Activated T-helper 1 cell treated with anti-CD3 and anti-CD28 coated beads, Interleukin-12 subunit alpha, Interleukin-12 subunit beta, Interleukin-2, Interleukin-4 antibody, amounts not matched to agents 30 ng/mL and 10 ng/mL and 1 ng/mL, durations not matched to agents 14 hours and 24 hours and 36 hours (primary cell): Measurements from ENCODE around the gene KCNQ1. TPM values are rescaled to one million over a fixed set of nuclear protein-coding genes. Genes with fewer than 3 reads are reported as not detected.

Source experiments
- DNase-seq: peaks from one replicate; pipeline ENCODE4 v3.0.0; 2021; ENCODE audit warnings: low spot score
- H3K27ac Mint-ChIP-seq: one replicate; pipeline ENCODE4 v1.8.0; 2021; ENCODE audit warnings: mild to moderate bottlenecking, mixed read lengths
- H3K27me3 Mint-ChIP-seq: one replicate; pipeline ENCODE4 v1.8.0; 2022; ENCODE audit warnings: mild to moderate bottlenecking, moderate library complexity, mixed read lengths; ENCODE audit not compliant: insufficient read depth
- H3K36me3 Mint-ChIP-seq: one replicate; pipeline ENCODE4 v1.8.0; 2021; ENCODE audit warnings: low read depth, mixed read lengths
- H3K4me1 Mint-ChIP-seq: one replicate; pipeline ENCODE4 v1.8.0; 2021; ENCODE audit warnings: low read depth, mixed read lengths
- H3K4me3 Mint-ChIP-seq: one replicate; pipeline ENCODE4 v1.8.0; 2021; ENCODE audit warnings: mild to moderate bottlenecking, moderate library complexity, mixed read lengths
- H3K9me3 Mint-ChIP-seq: one replicate; pipeline ENCODE4 v1.8.0; 2021; ENCODE audit warnings: mixed read lengths
- intact Hi-C: fragments of 100-400 bp; cut with micrococcal nuclease; formaldehyde crosslinking; loops from one replicate; pipeline ENCODE4 v1.15.1; 2024
- total RNA-seq: library from RNA; stranded (reverse); gene quantifications from 2 replicates; pipeline ENCODE4 v1.2.3, GENCODE V29; 2022

The KCNQ1 gene
- 5.3 and 6.4 TPM in 2 replicates for total RNA-seq

- H3K9me3 Mint-ChIP-seq, result no peaks in the 10 kb centered on the region
- H3K4me1 Mint-ChIP-seq, result peaks cover 27% of the 10 kb centered on the region
- intact Hi-C loops, result loop anchor here (1.0 to 10.0 kb wide), 4 partner anchors 45 to 1950 kb away; partner anchors contain the start of genes CD81, CDKN1C, TRIM21 and TSSC4
- H3K27ac Mint-ChIP-seq, result peak within 1 kb of the TSS; percentile 65
- H3K4me3 Mint-ChIP-seq, result peak within 1 kb of the TSS; percentile 88
- peak; percentile 49 for DNase-seq
- peaks cover 14% of the 10 kb centered on the region for H3K27me3 Mint-ChIP-seq
- no peaks in the 10 kb centered on the region for H3K36me3 Mint-ChIP-seq
Observed at GRCh38 chr11:2444821-2445745, at the start of gene KCNQ1. KCNQ1 (plus strand) TSS chr11:2445008; CDS start chr11:2445099, 91 bp downstream.

- H3K9me3 Mint-ChIP-seq, result no peaks in the 10 kb centered on the region
- H3K27ac Mint-ChIP-seq, result no peak overlapping the region
- DNase-seq, result no peak
- peaks cover under 1% of the 10 kb centered on the region for H3K4me1 Mint-ChIP-seq
- intact Hi-C loops, result no loop called here
- H3K36me3 Mint-ChIP-seq, result peaks cover 2% of the 10 kb centered on the region
- H3K4me3 Mint-ChIP-seq, result no peak overlapping the region
- H3K27me3 Mint-ChIP-seq, result no peaks in the 10 kb centered on the region
Observed at GRCh38 chr11:2395211-2395730, 49.5 kb upstream of the KCNQ1 start.

- Mint-ChIP-seq H3K36me3 (peaks cover 3% of the 10 kb centered on the region), H3K4me1 (no peaks in the 10 kb centered on the region), H3K27me3 (no peaks in the 10 kb centered on the region), H3K27ac (no peak overlapping the region), H3K9me3 (no peaks in the 10 kb centered on the region), H3K4me3 (no peak overlapping the region)
- no peak for DNase-seq
- intact Hi-C loops, result no loop called here
Observed at GRCh38 chr11:2395856-2396255, 49.0 kb upstream of the KCNQ1 start.

GRCh38 chr11:2396471-2396870 lies 48.3 kb upstream of the KCNQ1 start:
- intact Hi-C loops, result no loop called here
- Mint-ChIP-seq H3K4me3 (no peak overlapping the region), H3K9me3 (no peaks in the 10 kb centered on the region), H3K4me1 (no peaks in the 10 kb centered on the region), H3K27ac (no peak overlapping the region), H3K36me3 (peaks cover 5% of the 10 kb centered on the region), H3K27me3 (no peaks in the 10 kb centered on the region)
- no peak for DNase-seq

GRCh38 chr11:2397005-2397404 lies 47.8 kb upstream of the KCNQ1 start:
- intact Hi-C loops, result no loop called here
- H3K4me1 Mint-ChIP-seq, result no peaks in the 10 kb centered on the region
- H3K27ac Mint-ChIP-seq, result no peak overlapping the region
- H3K9me3 Mint-ChIP-seq, result no peaks in the 10 kb centered on the region
- H3K27me3 Mint-ChIP-seq, result no peaks in the 10 kb centered on the region
- no peak for DNase-seq
- H3K36me3 Mint-ChIP-seq, result peaks cover 5% of the 10 kb centered on the region
- H3K4me3 Mint-ChIP-seq, result no peak overlapping the region

GRCh38 chr11:2398664-2399355 lies 46.0 kb upstream of the KCNQ1 start:
- H3K4me3 Mint-ChIP-seq, result peak overlapping the region; percentile 92
- peak overlapping the region; percentile 84 for H3K27ac Mint-ChIP-seq
- DNase-seq, result no peak
- no peaks in the 10 kb centered on the region for H3K27me3 Mint-ChIP-seq
- no peaks in the 10 kb centered on the region for H3K4me1 Mint-ChIP-seq
- peaks cover 8% of the 10 kb centered on the region for H3K36me3 Mint-ChIP-seq
- intact Hi-C loops, result no loop called here
- H3K9me3 Mint-ChIP-seq, result no peaks in the 10 kb centered on the region

- DNase-seq, result no peak
- Mint-ChIP-seq H3K27me3 (no peaks in the 10 kb centered on the region), H3K36me3 (peaks cover 8% of the 10 kb centered on the region), H3K9me3 (no peaks in the 10 kb centered on the region), H3K4me1 (no peaks in the 10 kb centered on the region), H3K27ac (peak overlapping the region; percentile 84), H3K4me3 (peak overlapping the region; percentile 92)
- intact Hi-C loops, result loop anchor here (1.0 to 5.0 kb wide), 11 partner anchors 21 to 1023 kb away; partner anchors contain the start of genes LSP1, NAP1L4, PHLDA2 and TRPM5
Observed at GRCh38 chr11:2399488-2400068, 45.2 kb upstream of the KCNQ1 start.

GRCh38 chr11:2400069-2400761 lies 44.6 kb upstream of the KCNQ1 start, which contains the start of gene TSSC4:
TSSC4 (plus strand) TSS chr11:2400750; CDS start chr11:2402634, 1,884 bp downstream.
- Mint-ChIP-seq H3K4me3 (peak within 1 kb of the TSS; percentile 92), H3K27me3 (no peaks in the 10 kb centered on the region), H3K4me1 (no peaks in the 10 kb centered on the region), H3K36me3 (peaks cover 8% of the 10 kb centered on the region), H3K9me3 (no peaks in the 10 kb centered on the region), H3K27ac (peak within 1 kb of the TSS; percentile 84)
- DNase-seq, result peak; percentile 99
- intact Hi-C loops, result loop anchor here (1.0 to 5.0 kb wide), 11 partner anchors 20 to 1022 kb away; partner anchors contain the start of genes LSP1, NAP1L4, PHLDA2 and TRPM5

GRCh38 chr11:2400762-2401435 lies 43.9 kb upstream of the KCNQ1 start:
- H3K9me3 Mint-ChIP-seq, result no peaks in the 10 kb centered on the region
- H3K4me3 Mint-ChIP-seq, result peak overlapping the region; percentile 92
- peaks cover 8% of the 10 kb centered on the region for H3K36me3 Mint-ChIP-seq
- H3K4me1 Mint-ChIP-seq, result no peaks in the 10 kb centered on the region
- H3K27me3 Mint-ChIP-seq, result no peaks in the 10 kb centered on the region
- peak overlapping the region; percentile 84 for H3K27ac Mint-ChIP-seq
- intact Hi-C loops, result loop anchor here (1.0 to 5.0 kb wide), 11 partner anchors 19 to 1021 kb away; partner anchors contain the start of genes LSP1, NAP1L4, PHLDA2 and TRPM5
- DNase-seq, result no peak

GRCh38 chr11:2401436-2401984 lies 43.3 kb upstream of the KCNQ1 start:
- H3K36me3 Mint-ChIP-seq, result peaks cover 8% of the 10 kb centered on the region
- H3K27me3 Mint-ChIP-seq, result no peaks in the 10 kb centered on the region
- H3K9me3 Mint-ChIP-seq, result no peaks in the 10 kb centered on the region

GRCh38 chr11:2402106-2402505 lies 42.7 kb upstream of the KCNQ1 start:
- intact Hi-C loops, result loop anchor here (5.0 kb wide), 1 partner anchor 550 kb away; the partner anchor contains the start of gene LSP1
- Mint-ChIP-seq H3K36me3 (peaks cover 8% of the 10 kb centered on the region), H3K4me1 (no peaks in the 10 kb centered on the region), H3K9me3 (no peaks in the 10 kb centered on the region), H3K27me3 (no peaks in the 10 kb centered on the region), H3K27ac (no peak overlapping the region), H3K4me3 (peak overlapping the region; percentile 92)
- DNase-seq, result no peak

More at GRCh38 chr11:2401436-2401984, 43.3 kb upstream of the KCNQ1 start:
- H3K4me3 Mint-ChIP-seq, result peak overlapping the region; percentile 92
- H3K4me1 Mint-ChIP-seq, result no peaks in the 10 kb centered on the region
- no peak for DNase-seq
- intact Hi-C loops, result loop anchor here (5.0 kb wide), 1 partner anchor 549 kb away; the partner anchor contains the start of gene LSP1
- H3K27ac Mint-ChIP-seq, result peak overlapping the region; percentile 72
